Keratinocyte (primary cell): Measurements from ENCODE around the gene RIT1. TPM values are rescaled to one million over a fixed set of nuclear protein-coding genes. Genes with fewer than 3 reads are reported as not detected.

Experiments
- DNase-seq: peaks from one replicate; pipeline ENCODE4 v3.0.0-alpha.2; 2011; ENCODE audit warnings: low read depth, missing footprints, low spot score
- FAIRE-seq: peaks from 2 replicates; lab custom pipeline; 2011; peaks lifted over from hg19 to GRCh38; lab: Jason Lieb, UNC
- H2AFZ ChIP-seq: 2 replicates; pipeline ENCODE4 v1.6.0; 2012; ENCODE audit warnings: low read length, control low read depth, inconsistent platforms; ENCODE audit not compliant: control insufficient read depth
- H3K27ac ChIP-seq: 2 replicates; pipeline ENCODE4 v1.5.1; 2011; ENCODE audit warnings: low read length; ENCODE audit not compliant: control insufficient read depth, insufficient read depth
- H3K27me3 ChIP-seq: 3 replicates; pipeline ENCODE4 v1.6.0; 2011; ENCODE audit warnings: low read length; ENCODE audit not compliant: control insufficient read depth, insufficient read depth; ENCODE audit errors: extremely low read depth
- H3K36me3 ChIP-seq, 2 experiments: 2 replicates in 1 of 2; 3 replicates in 1 of 2; pipeline ENCODE4 v1.5.1; 2011; ENCODE audit warnings: low read length in 2 of 2, mild to moderate bottlenecking in 1 of 2; ENCODE audit not compliant: control insufficient read depth in 2 of 2, insufficient read depth in 2 of 2; ENCODE audit errors: extremely low read depth in 1 of 2
- H3K4me1 ChIP-seq: 3 replicates; pipeline ENCODE4 v1.5.1; 2011; ENCODE audit warnings: low read length; ENCODE audit not compliant: control insufficient read depth, insufficient read depth; ENCODE audit errors: extremely low read depth
- H3K4me2 ChIP-seq: 3 replicates; pipeline ENCODE4 v1.6.0; 2011; ENCODE audit warnings: low read depth, low read length; ENCODE audit not compliant: control insufficient read depth, insufficient read depth; ENCODE audit errors: extremely low read depth
- H3K4me3 ChIP-seq, 3 experiments: fragments of 200-600 bp in 1 of 3; sonication (generic) in 1 of 3; 2 replicates in 2 of 3; 3 replicates in 1 of 3; pipeline ENCODE4 v1.5.1; 2011 to 2016; ENCODE audit warnings: low read length in 3 of 3, mild to moderate bottlenecking in 3 of 3, control low read depth in 2 of 3, inconsistent platforms in 1 of 3, low read depth in 1 of 3, mixed read lengths in 1 of 3, mixed run types in 1 of 3, moderate library complexity in 1 of 3; ENCODE audit not compliant: control insufficient read depth in 2 of 3, insufficient read depth in 2 of 3; ENCODE audit errors: extremely low read depth in 1 of 3
- H3K79me2 ChIP-seq: 2 replicates; pipeline ENCODE4 v1.6.0; 2012; ENCODE audit warnings: low read length; ENCODE audit not compliant: control insufficient read depth, insufficient read depth
- H3K9ac ChIP-seq: 3 replicates; pipeline ENCODE4 v1.6.0; 2011; ENCODE audit warnings: low read length; ENCODE audit not compliant: control insufficient read depth, insufficient read depth; ENCODE audit errors: extremely low read depth
- H3K9me1 ChIP-seq: 3 replicates; pipeline ENCODE4 v1.6.0; 2011; ENCODE audit warnings: low read length; ENCODE audit not compliant: control insufficient read depth, insufficient read depth; ENCODE audit errors: extremely low read depth
- H3K9me3 ChIP-seq: 2 replicates; pipeline ENCODE4 v1.5.1; 2012; ENCODE audit warnings: low read depth, low read length; ENCODE audit not compliant: control insufficient read depth
- H4K20me1 ChIP-seq: 3 replicates; pipeline ENCODE4 v1.6.0; 2011; ENCODE audit warnings: low read length; ENCODE audit not compliant: control insufficient read depth, insufficient read depth; ENCODE audit errors: extremely low read depth
- EZH2 ChIP-seq: IDR thresholded peaks from one replicate; pipeline ENCODE4 v1.6.1; 2012; ENCODE audit warnings: inconsistent platforms, mild to moderate bottlenecking, low read length, moderate library complexity
- dilution Hi-C: fragments of 300-500 bp; cut with MboI; formaldehyde crosslinking; loops from one replicate; pipeline ENCODE4 v1.7.0; 2020; ENCODE audit warnings: low sequenced_read_pairs; ENCODE audit not compliant: extremely low pct_ligation_motif_present
- polyA plus RNA-seq, 5 experiments: library from polyadenylated mRNA; depleted of rRNA in 3 of 5; stranded (reverse) in 3 of 5; stranded (forward) in 1 of 5; unstranded in 1 of 5; fragments of >200 nt; gene quantifications; 1 replicate in 1 of 5; 2 replicates in 3 of 5; 3 replicates in 1 of 5; pipeline versions ENCODE4 v1.2.1 to v1.2.3, GENCODE V29; 2011 to 2012; ENCODE audit warnings: missing spikeins in 2 of 5, low read depth in 1 of 5, low replicate concordance in 1 of 5
- TF ChIP-seq, protein P1 (sequence below), 3 experiments: IDR thresholded peaks in 1 of 3; conservative IDR thresholded peaks in 1 of 3; optimal IDR thresholded peaks in 1 of 3; 2 replicates in 2 of 3; 3 replicates in 1 of 3; pipeline versions ENCODE3 to v1.5.1; 2011; ENCODE audit warnings: low read length in 3 of 3, mild to moderate bottlenecking in 3 of 3, moderate library complexity in 2 of 3, control low read depth in 1 of 3, inconsistent platforms in 1 of 3; ENCODE audit not compliant: insufficient read depth in 2 of 3; ENCODE audit errors: extremely low read depth in 1 of 3

RIT1 gene
- polyA plus RNA-seq, 1 donor (not counting 4 experiments of a cell fraction or from before 2014, with no cell fraction given) = 33.5 TPM

DNA sequence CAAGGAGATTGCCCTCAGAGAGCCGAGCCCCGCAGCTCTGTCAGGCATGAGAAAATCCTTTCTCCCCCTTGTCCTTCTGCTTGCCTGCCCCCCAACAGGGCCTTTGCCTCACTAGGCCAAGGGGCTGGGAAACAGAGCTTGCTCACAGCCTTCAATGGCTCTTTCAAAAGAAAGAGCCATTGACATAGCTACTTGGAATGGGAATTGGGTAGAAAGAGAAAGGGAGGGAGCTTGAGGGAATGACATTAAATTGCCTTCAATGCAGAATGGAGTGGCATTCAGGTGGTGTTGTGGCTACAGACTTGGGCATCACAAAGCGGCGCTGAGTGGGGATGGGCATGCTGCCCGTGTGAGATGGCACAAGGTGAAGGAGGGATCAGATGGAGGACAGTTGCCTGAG lies 38.6 kb downstream of the RIT1 start:
- Histone ChIP-seq H3K9me1 (no peaks in the 10 kb centered on the region), H3K4me1 (no peaks in the 10 kb centered on the region), H3K9ac (no peak overlapping the region), H3K27me3 (peaks cover 3% of the 10 kb centered on the region), H3K4me3 (no peak overlapping the region), H3K9me3 (no peaks in the 10 kb centered on the region), H3K4me2 (no peak overlapping the region), H2AFZ (no peak overlapping the region), H3K36me3 (no peaks in the 10 kb centered on the region), H3K79me2 (no peaks in the 10 kb centered on the region), H3K27ac (no peak overlapping the region), H4K20me1 (no peaks in the 10 kb centered on the region)
- dilution Hi-C loops = no loop called here
- TF ChIP-seq EZH2 = no peak
- TF ChIP-seq, protein P1, sequence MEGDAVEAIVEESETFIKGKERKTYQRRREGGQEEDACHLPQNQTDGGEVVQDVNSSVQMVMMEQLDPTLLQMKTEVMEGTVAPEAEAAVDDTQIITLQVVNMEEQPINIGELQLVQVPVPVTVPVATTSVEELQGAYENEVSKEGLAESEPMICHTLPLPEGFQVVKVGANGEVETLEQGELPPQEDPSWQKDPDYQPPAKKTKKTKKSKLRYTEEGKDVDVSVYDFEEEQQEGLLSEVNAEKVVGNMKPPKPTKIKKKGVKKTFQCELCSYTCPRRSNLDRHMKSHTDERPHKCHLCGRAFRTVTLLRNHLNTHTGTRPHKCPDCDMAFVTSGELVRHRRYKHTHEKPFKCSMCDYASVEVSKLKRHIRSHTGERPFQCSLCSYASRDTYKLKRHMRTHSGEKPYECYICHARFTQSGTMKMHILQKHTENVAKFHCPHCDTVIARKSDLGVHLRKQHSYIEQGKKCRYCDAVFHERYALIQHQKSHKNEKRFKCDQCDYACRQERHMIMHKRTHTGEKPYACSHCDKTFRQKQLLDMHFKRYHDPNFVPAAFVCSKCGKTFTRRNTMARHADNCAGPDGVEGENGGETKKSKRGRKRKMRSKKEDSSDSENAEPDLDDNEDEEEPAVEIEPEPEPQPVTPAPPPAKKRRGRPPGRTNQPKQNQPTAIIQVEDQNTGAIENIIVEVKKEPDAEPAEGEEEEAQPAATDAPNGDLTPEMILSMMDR (optimal IDR thresholded peaks at IDR 0.05 in 1 of 3, IDR thresholded peaks at IDR 0.05 in 1 of 3, conservative IDR thresholded peaks at IDR 0.05 in 1 of 3; ENCODE audit: extremely low read depth in 1 of 3, insufficient read depth in 2 of 3, low read length in 3 of 3) = no peak
- no peak for FAIRE-seq
- no peak for DNase-seq

- no peak overlapping the region for H3K4me3 ChIP-seq
- no peaks in the 10 kb centered on the region for H3K9me3 ChIP-seq
- no peaks in the 10 kb centered on the region for H3K4me1 ChIP-seq
- peaks cover 3% of the 10 kb centered on the region for H3K27me3 ChIP-seq
- H3K79me2 ChIP-seq = no peaks in the 10 kb centered on the region
- H2AFZ ChIP-seq = no peak overlapping the region
- H3K4me2 ChIP-seq = no peak overlapping the region
- no peaks in the 10 kb centered on the region for H3K9me1 ChIP-seq
- H4K20me1 ChIP-seq = no peaks in the 10 kb centered on the region
- no peak overlapping the region for H3K9ac ChIP-seq
- TF ChIP-seq, protein P1 (optimal IDR thresholded peaks at IDR 0.05 in 1 of 3, IDR thresholded peaks at IDR 0.05 in 1 of 3, conservative IDR thresholded peaks at IDR 0.05 in 1 of 3; ENCODE audit: extremely low read depth in 1 of 3, insufficient read depth in 2 of 3, low read length in 3 of 3) = no peak
- TF ChIP-seq EZH2 = no peak
- FAIRE-seq (no peak), DNase-seq (no peak)
- dilution Hi-C loops = no loop called here
- H3K27ac ChIP-seq = no peak overlapping the region
- no peaks in the 10 kb centered on the region for H3K36me3 ChIP-seq
Observed at GRCh38 chr1:155871390-155871789, 39.8 kb downstream of the RIT1 start.
